Spleen (tissue), 7 donors: Measurements from ENCODE around the gene DEFB131B.

Experiments
- POLR2A ChIP-seq, 3 donors: fragments of 450-650 bp; IDR thresholded peaks; one replicate each; pipeline ENCODE4 v1.5.1; 2017; ENCODE audit warnings: antibody characterized with exemption in 3 of 3, mild to moderate bottlenecking in 1 of 3
- TF ChIP-seq, protein P1 (sequence below), 11 experiments: fragments of 200-600 bp in 7 of 11; fragments of 450-650 bp in 4 of 11; sonication (generic) in 4 of 11; IDR thresholded peaks in 8 of 11; conservative IDR thresholded peaks in 3 of 11; 1 replicate in 7 of 11; 2 replicates in 4 of 11; pipeline versions ENCODE4 v1.4.0 to v1.8.0; 2016 to 2021; ENCODE audit warnings: antibody characterized with exemption in 11 of 11, inconsistent platforms in 4 of 11, mild to moderate bottlenecking in 1 of 11
- donor health status: DM: no; HTN: no; CAD: no; lungs with moderate emphysema.
- donor health status: DM: no; HTN: no; CAD: no.
- donor health status: DM: no; HTN: no; CAD: no.

DNA sequence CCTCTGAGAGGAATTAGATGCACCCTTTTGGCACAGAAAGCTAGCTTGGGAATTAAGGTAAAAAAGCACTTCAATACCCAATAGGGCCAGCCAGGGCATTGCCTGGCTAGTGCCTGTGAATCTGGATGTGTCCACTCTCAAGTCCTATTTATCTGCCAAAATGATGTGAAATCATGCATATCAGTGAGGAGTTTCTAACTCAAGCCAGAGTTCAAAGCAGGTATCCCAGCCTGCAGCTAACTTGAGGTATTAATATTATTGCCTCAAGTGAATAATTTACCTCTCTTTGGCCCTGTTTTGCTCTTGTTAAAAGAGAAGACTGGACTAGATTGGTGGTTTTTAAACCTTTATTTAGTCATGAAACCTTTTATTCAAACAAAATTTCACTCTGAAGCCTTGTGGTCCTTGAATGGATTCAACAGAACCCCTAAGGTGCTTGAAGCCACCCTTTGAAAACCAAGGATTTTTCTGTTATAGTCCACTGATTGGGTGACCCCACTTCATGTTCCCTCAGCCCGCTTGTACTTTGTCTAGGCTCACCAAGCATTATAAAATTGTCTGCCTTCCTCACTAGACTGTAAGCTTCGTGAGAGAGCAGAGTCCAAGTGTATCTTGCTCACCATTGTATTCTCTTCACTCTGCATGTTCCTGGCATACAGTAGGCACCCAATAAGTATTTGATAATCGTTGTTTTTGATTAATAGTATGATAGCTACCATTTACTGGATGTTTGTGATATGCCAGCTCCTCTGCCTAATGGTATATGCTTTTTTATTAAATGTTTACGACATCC, 55.1 kb downstream of the DEFB131B start:
- no peak for TF ChIP-seq POLR2A (IDR thresholded peaks at IDR 0.05)
- TF ChIP-seq, protein P1, sequence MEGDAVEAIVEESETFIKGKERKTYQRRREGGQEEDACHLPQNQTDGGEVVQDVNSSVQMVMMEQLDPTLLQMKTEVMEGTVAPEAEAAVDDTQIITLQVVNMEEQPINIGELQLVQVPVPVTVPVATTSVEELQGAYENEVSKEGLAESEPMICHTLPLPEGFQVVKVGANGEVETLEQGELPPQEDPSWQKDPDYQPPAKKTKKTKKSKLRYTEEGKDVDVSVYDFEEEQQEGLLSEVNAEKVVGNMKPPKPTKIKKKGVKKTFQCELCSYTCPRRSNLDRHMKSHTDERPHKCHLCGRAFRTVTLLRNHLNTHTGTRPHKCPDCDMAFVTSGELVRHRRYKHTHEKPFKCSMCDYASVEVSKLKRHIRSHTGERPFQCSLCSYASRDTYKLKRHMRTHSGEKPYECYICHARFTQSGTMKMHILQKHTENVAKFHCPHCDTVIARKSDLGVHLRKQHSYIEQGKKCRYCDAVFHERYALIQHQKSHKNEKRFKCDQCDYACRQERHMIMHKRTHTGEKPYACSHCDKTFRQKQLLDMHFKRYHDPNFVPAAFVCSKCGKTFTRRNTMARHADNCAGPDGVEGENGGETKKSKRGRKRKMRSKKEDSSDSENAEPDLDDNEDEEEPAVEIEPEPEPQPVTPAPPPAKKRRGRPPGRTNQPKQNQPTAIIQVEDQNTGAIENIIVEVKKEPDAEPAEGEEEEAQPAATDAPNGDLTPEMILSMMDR (IDR thresholded peaks at IDR 0.05 in 8 of 11, conservative IDR thresholded peaks at IDR 0.05 in 3 of 11): no peak
